ENCODE measurements around the gene CARD18.
"Not testable (repeated sequence)": the region's sequence is repeated elsewhere in the genome, so short reads cannot be mapped to it uniquely, and the experiment has no call there.

The CARD18 gene

GRCh38 chr11:105132716-105133511 is 6.7 kb downstream of the CARD18 start:
- DNase-seq (ENCODE audit: low spot score) (no peak), FAIRE-seq (no peak)

DNA sequence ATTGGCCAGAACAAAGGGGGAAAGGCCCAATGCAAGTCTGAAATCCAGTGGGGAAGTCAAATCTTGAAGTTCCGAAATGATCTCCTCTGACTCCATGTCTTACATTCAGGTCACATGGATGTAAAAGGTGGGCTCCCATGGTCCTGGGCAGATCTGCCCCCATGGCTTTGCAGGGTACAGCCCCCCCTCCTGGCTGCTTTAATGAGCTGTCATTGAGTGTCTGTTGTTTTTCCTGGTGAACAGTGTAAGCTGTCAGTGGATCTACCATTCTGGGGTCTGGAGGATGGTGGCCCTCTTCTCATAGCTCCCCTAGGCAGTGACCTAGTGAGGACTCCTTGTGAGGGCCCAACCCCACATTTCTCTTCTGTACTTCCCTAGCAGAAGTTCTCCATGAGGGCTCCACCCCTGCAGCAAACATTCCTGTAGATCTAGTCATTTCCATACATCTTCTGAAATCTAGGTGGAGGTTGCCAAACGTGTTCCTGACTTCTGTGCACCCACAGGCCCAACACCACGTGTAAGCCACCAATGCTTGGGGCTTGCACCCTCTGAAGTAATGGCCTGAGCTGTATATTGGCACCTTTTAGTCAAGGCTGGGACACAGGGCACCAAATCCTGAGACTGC is 9.3 kb downstream of the CARD18 start:
- no peak for FAIRE-seq
- no peak for DNase-seq (ENCODE audit: low spot score)

DNA sequence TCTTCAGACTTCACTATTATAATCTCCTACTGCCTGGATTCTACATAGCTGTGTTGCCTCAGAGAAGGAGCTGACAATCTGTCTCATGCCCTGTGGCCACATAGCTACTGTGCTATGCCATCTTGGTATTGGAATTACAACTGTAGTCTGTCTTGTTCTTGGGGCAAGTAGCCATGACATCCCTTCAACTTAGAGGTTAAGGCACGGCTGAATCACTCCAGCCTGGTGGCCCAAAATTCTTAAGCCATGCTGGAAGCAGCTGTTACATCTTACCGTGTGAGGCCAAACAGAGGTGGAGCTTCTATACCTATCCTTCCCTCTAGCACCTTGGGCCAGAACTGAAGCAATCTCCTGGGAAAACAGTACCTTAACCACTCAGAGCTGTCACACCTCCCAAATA is 14.8 kb downstream of the CARD18 start:
- FAIRE-seq = no peak
- DNase-seq (ENCODE audit: low spot score) = no peak

DNA sequence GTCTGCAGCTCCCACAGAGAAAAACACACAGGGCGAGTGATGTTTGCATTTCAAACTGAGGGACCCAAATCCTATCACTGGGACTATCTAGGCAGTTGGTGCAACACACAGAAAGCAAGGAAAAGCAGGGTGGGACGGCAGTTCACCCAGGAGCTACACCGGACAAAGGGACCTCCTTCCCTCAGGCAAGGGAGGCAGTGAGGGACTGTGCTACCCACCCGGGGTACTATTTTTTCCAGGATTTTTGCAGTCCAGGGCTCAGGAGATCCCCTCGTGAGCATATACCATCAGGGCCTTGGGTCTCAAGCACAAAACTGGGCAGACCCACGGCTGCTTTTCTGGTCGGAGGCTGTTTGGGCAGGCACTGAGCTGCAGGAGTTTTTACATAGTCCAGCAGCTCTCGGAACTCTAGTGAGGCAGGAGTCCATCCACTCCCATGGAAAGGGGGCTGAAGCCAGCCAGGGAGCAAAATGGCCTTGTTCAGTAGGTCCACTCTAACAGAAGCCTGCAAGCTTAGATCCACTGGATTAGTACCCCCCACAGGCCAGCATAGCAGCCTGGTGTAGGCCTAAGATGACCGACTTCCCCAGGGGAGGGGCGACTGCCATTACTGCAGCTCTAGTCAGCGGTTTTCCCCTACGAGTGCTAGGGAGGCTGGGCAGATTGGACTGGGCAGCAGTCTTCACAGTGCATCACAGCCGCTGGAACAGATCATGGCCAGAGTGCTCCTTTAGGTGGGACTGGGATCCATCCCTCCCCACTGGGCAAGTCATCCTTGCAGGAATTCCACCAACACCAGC is 28.2 kb downstream of the CARD18 start:
- FAIRE-seq = no peak
- no peak for DNase-seq (ENCODE audit: low spot score)

GRCh38 chr11:105110688-105111030 is 28.9 kb downstream of the CARD18 start:
- no peak for DNase-seq (ENCODE audit: low spot score)
- no peak for FAIRE-seq

GRCh38 chr11:105109855-105110687 is 29.5 kb downstream of the CARD18 start:
- DNase-seq (ENCODE audit: low spot score) = no peak
- no peak for FAIRE-seq

DNA sequence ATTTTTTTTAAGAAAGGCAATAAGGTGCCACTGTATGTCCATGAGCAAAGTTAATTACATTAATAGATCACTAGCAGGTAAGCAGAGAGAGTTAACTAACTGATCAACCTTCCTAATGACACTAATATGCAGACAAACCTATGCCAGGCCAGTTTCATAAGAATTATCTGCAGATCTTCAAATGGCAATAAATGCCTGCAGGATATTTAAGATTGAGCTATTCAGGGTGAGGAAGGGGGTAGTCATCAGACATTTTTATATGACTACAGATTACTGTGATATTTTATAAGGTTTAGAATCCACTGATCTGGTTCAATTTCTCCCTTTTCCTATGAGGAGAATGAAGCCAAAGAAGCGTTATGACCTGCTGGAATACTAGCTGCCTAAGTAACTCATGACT is 30.2 kb downstream of the CARD18 start:
- DNase-seq (ENCODE audit: low spot score) = no peak
- FAIRE-seq = no peak

- no peak for DNase-seq (ENCODE audit: low spot score)
- FAIRE-seq = no peak
These were observed 31.3 kb downstream of the CARD18 start for GRCh38 chr11:105108247-105108646.

DNA sequence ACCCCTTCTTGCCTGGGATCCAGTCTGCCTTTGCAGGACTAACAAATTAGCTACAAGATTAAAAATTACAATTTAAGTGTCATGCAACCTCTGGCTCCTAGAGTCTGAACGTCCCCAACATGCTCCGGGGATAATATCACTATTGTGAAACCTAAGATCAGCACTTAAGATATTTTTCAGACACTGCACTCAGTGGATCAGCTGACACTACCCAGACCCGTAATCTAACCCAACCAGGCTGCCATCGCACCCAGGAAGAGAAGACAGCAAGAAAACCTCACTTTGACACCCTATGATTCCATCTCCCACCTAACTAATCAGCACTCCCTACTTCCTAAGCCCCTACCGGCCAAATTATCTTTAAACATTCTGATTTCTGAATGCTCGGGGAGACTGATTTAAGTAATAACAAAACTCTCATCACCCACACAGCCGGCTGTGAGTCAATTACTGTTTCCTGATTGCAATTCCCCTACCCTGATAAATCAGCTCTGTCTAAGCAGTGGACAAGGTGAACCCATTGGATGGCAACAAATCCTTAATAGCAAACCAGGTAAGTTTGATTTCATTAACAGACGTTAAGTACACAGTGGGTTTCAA is 32.2 kb downstream of the CARD18 start:
- not testable (repeated sequence) for DNase-seq (ENCODE audit: low spot score); FAIRE-seq

- DNase-seq (ENCODE audit: low spot score) (no peak), FAIRE-seq (no peak)
These were observed 33.4 kb downstream of the CARD18 start for GRCh38 chr11:105106140-105106539.

GRCh38 chr11:105104292-105104691 is 35.3 kb downstream of the CARD18 start:
- no peak for DNase-seq (ENCODE audit: low spot score)
- no peak for FAIRE-seq

DNA sequence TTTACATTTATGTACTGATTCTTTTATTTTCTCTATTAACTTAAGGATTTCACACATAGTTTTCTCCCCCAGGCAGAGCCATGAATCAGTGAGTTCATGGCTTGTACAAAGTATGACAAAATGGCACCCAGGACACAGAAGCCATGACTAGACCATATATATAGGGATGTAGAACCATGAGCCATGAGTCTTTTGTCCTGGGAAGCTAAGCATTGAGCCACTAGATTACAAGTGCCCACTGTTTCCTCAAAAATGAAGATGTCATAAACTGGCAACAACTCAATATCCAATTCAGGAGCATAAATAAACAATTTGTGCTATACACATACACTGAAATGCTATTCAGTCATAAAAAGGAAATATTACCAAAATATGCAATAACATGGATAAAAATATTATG is 36.2 kb downstream of the CARD18 start:
- DNase-seq (ENCODE audit: low spot score) = no peak
- no peak for FAIRE-seq

GRCh38 chr11:105102079-105102581 is 37.4 kb downstream of the CARD18 start:
- FAIRE-seq; DNase-seq (ENCODE audit: low spot score): not testable (repeated sequence)

GRCh38 chr11:105100981-105101630 is 38.5 kb downstream of the CARD18 start:
- no peak for FAIRE-seq
- no peak for DNase-seq (ENCODE audit: low spot score)

DNA sequence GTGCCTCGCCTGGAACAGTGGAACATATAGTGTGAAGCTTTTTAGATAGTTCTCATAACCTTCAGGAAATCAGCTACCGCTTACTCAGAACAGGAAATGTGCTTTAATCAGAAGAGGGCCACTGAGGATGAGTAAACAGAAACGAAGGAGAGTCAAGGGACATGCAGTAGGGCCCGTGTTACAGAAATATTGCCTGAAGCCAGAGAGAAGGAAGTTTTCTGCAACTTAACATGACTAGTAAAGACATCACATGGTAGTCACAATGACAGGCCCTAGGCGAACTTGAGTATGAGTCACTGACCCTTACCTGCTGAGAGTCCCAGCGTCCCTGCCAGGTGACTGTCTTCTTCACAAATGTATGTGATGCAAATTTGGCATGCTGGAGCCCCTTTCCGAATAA is 39.4 kb downstream of the CARD18 start:
- DNase-seq (ENCODE audit: low spot score) = no peak
- FAIRE-seq = no peak

DNA sequence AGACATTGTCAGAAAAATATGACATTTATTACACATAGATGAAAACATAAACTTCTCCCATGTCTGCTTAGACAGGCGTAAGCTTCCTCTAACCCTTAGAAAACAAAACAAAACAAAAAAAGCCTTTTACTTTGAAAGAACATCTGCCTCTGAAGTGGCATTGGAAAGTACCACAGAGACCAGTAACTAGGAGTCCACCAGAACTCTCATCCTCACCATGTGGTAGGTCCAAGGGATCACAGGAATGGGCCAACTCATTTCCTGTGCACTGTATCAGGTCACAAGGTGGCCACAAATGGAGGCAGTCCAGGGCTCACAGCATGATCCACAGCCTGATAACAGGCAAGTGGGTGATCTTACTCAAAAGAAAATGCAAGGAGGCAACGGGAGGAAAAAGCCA is 40.0 kb downstream of the CARD18 start:
- not testable (repeated sequence) for FAIRE-seq; DNase-seq (ENCODE audit: low spot score)

DNA sequence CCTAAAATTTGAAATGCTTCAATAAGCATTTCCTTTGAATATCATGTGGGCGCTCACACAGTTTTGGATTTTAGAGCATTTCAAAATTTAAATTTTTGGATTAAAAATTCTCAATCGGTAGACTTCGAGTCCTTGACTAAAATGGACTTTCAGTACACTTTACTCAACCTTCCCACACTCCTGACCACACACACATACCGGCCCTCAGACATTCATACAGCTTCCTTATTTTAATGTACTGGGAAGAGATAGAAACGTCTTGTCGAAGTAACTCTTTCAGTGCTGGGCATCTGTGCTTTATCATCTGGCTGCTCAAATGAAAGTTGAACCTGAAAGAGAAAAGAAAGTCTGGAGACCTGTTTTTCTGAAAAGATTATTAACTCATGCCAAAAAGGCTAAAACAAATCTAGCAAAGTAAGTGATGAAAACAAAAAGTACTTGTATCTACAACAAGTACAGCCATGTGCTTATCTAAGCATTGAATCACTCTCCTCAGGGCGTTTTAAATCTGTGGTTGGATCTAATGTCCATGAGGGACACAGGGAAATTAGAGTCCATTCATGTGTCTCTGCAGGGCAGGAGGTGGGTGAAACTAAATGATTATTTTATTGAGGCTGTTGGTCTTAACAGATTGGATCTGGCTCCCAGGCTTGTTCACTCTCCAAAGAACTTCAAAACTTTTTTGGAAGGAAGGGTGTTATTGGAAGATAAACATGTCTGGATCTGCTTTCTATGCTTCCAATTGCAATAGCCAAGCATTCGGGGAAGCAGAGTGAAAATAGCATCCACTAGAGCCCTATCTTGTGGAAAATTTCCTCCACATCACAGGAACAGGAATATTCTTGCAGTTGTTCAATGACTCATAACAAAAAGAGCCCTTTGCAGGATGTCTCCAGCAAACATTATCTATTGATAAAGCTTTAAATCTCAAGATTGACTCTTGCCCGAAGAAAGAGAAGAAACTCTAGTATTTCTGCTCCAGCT is 47.0 kb downstream of the CARD18 start:
- DNase-seq (ENCODE audit: low spot score) = no peak
- FAIRE-seq = no peak
